Limb (tissue), 2 donors: ENCODE measurements around the gene RPRD1B.
"Not testable (repeated sequence)": the region's sequence is repeated elsewhere in the genome, so short reads cannot be mapped to it uniquely, and the experiment has no call there.

ENCODE experiments used
- DNase-seq, 2 donors: peaks; one replicate each; pipeline ENCODE4 v3.0.0-alpha.2; 2016; ENCODE audit errors: extremely low spot score in 2 of 2

Gene RPRD1B

GRCh38 chr20:38001173-38001875 lies 32.2 kb upstream of the RPRD1B start:
- no peak for DNase-seq

- no peak for DNase-seq
These were observed 31.6 kb upstream of the RPRD1B start for GRCh38 chr20:38001981-38002380.

- no peak for DNase-seq
These were observed 31.1 kb upstream of the RPRD1B start for GRCh38 chr20:38002422-38002821.

GRCh38 chr20:38004416-38004815 lies 29.1 kb upstream of the RPRD1B start:
- no peak for DNase-seq

- no peak for DNase-seq
These were observed 27.6 kb upstream of the RPRD1B start for GRCh38 chr20:38005903-38006302.

- DNase-seq, result no peak
These were observed 26.0 kb upstream of the RPRD1B start for GRCh38 chr20:38007526-38007925.

- no peak for DNase-seq
These were observed 25.2 kb upstream of the RPRD1B start for GRCh38 chr20:38008233-38008944.

GRCh38 chr20:38009416-38009815 lies 24.1 kb upstream of the RPRD1B start:
- DNase-seq, result not testable (repeated sequence)

- no peak for DNase-seq
These were observed 21.9 kb upstream of the RPRD1B start for GRCh38 chr20:38011696-38012095.

- no peak for DNase-seq
These were observed 21.2 kb upstream of the RPRD1B start for GRCh38 chr20:38012332-38012731.

- DNase-seq, result no peak
These were observed 19.7 kb upstream of the RPRD1B start for GRCh38 chr20:38013887-38014286.

- no peak for DNase-seq
These were observed 15.6 kb upstream of the RPRD1B start for GRCh38 chr20:38017959-38018358.

- no peak for DNase-seq
These were observed 15.2 kb upstream of the RPRD1B start for GRCh38 chr20:38018385-38018784.

GRCh38 chr20:38021087-38021772 lies 12.3 kb upstream of the RPRD1B start:
- DNase-seq, result no peak

GRCh38 chr20:38023181-38024001 lies 10.2 kb upstream of the RPRD1B start:
- DNase-seq, result peak in 1 of 2 donors; percentile 46

- DNase-seq, result no peak
These were observed 9.1 kb upstream of the RPRD1B start for GRCh38 chr20:38024496-38024895.

GRCh38 chr20:38029453-38029852 lies 4.1 kb upstream of the RPRD1B start:
- DNase-seq, result no peak

- DNase-seq, result no peak
These were observed 1.6 kb upstream of the RPRD1B start for GRCh38 chr20:38031957-38032356.

GRCh38 chr20:38032585-38033329 lies 789 bp upstream of the RPRD1B start:
- DNase-seq, result no peak

GRCh38 chr20:38034108-38034649 lies 633 bp downstream of the RPRD1B start:
- no peak for DNase-seq

GRCh38 chr20:38034961-38035360 lies 1.4 kb downstream of the RPRD1B start:
- no peak for DNase-seq
